HEK293 (cell line): Measurements from ENCODE around the gene ZNF385C.

ENCODE experiments used
- GLI4 ChIP-seq: fragments of 450-650 bp; formaldehyde crosslinking; IDR thresholded peaks from 2 replicates; pipeline ENCODE4 v1.5.1; 2016; ENCODE audit warnings: missing biosample characterization, missing genetic modification characterization
- HOXA7 ChIP-seq: sonication (generic); formaldehyde crosslinking; IDR thresholded peaks from 2 replicates; pipeline ENCODE4 v1.8.1; 2022; ENCODE audit warnings: missing genetic modification reagents, borderline replicate concordance
- KLF10 ChIP-seq: fragments of 450-650 bp; IDR thresholded peaks from 2 replicates; pipeline ENCODE4 v1.5.1; 2018; ENCODE audit warnings: missing biosample characterization, mild to moderate bottlenecking, missing genetic modification characterization
- REPIN1 ChIP-seq: fragments of 450-650 bp; formaldehyde crosslinking; IDR thresholded peaks from 2 replicates; pipeline ENCODE4 v1.5.1; 2017; ENCODE audit warnings: missing biosample characterization, missing genetic modification characterization, low read depth
- SP3 ChIP-seq: fragments of 450-650 bp; formaldehyde crosslinking; IDR thresholded peaks from 2 replicates; pipeline ENCODE4 v1.5.1; 2016; ENCODE audit warnings: missing biosample characterization, missing genetic modification characterization
- ZBTB20 ChIP-seq: fragments of 450-650 bp; formaldehyde crosslinking; IDR thresholded peaks from 2 replicates; pipeline ENCODE4 v1.5.1; 2016; ENCODE audit warnings: missing biosample characterization, missing genetic modification characterization
- ZEB2 ChIP-seq: fragments of 450-650 bp; formaldehyde crosslinking; IDR thresholded peaks from 2 replicates; pipeline ENCODE4 v1.5.1; 2016; ENCODE audit warnings: missing biosample characterization, missing genetic modification characterization
- ZNF146 ChIP-seq: fragments of 450-650 bp; formaldehyde crosslinking; IDR thresholded peaks from 2 replicates; pipeline ENCODE4 v1.5.1; 2016; ENCODE audit warnings: missing biosample characterization, missing genetic modification characterization
- ZNF174 ChIP-seq: fragments of 450-650 bp; formaldehyde crosslinking; IDR thresholded peaks from 2 replicates; pipeline ENCODE4 v1.5.0; 2017; ENCODE audit warnings: missing biosample characterization, mild to moderate bottlenecking, missing genetic modification characterization
- ZNF19 ChIP-seq: fragments of 450-650 bp; formaldehyde crosslinking; IDR thresholded peaks from 2 replicates; pipeline ENCODE4; 2016; ENCODE audit warnings: missing biosample characterization, missing genetic modification characterization, low read depth
- ZNF202 ChIP-seq: fragments of 450-650 bp; formaldehyde crosslinking; IDR thresholded peaks from 2 replicates; pipeline ENCODE4 v1.5.1; 2016; ENCODE audit warnings: missing biosample characterization, missing genetic modification characterization, borderline replicate concordance
- ZNF221 ChIP-seq: fragments of 450-650 bp; formaldehyde crosslinking; IDR thresholded peaks from 2 replicates; pipeline ENCODE4 v1.5.1; 2017; ENCODE audit warnings: missing biosample characterization, missing genetic modification characterization, borderline replicate concordance
- ZNF266 ChIP-seq: fragments of 450-650 bp; formaldehyde crosslinking; IDR thresholded peaks from 2 replicates; pipeline ENCODE4 v1.5.1; 2016; ENCODE audit warnings: missing biosample characterization, missing genetic modification characterization, low read depth
- ZNF37A ChIP-seq: fragments of 450-650 bp; IDR thresholded peaks from 2 replicates; pipeline ENCODE4 v1.5.1; 2018; ENCODE audit warnings: missing biosample characterization, missing genetic modification characterization
- ZNF423 ChIP-seq: fragments of 450-650 bp; formaldehyde crosslinking; IDR thresholded peaks from 2 replicates; pipeline ENCODE4 v1.5.1; 2016; ENCODE audit warnings: missing biosample characterization, missing genetic modification characterization
- ZNF48 ChIP-seq: fragments of 450-650 bp; formaldehyde crosslinking; IDR thresholded peaks from 2 replicates; pipeline ENCODE4 v1.5.1; 2016; ENCODE audit warnings: missing biosample characterization, missing genetic modification characterization
- ZNF549 ChIP-seq: fragments of 450-650 bp; IDR thresholded peaks from 2 replicates; pipeline ENCODE4 v1.5.1; 2018; ENCODE audit warnings: missing biosample characterization, missing genetic modification characterization, mild to moderate bottlenecking, inconsistent platforms, moderate library complexity
- ZNF555 ChIP-seq: fragments of 450-650 bp; formaldehyde crosslinking; conservative IDR thresholded peaks from 2 replicates; pipeline ENCODE4 v1.5.1; 2017; ENCODE audit warnings: missing biosample characterization, mild to moderate bottlenecking, missing genetic modification characterization, inconsistent platforms
- ZNF561 ChIP-seq: fragments of 450-650 bp; IDR thresholded peaks from 2 replicates; pipeline ENCODE4 v1.5.1; 2018; ENCODE audit warnings: missing biosample characterization, missing genetic modification characterization, borderline replicate concordance
- ZNF621 ChIP-seq: fragments of 450-650 bp; formaldehyde crosslinking; IDR thresholded peaks from 2 replicates; pipeline ENCODE4 v1.5.1; 2017; ENCODE audit warnings: missing biosample characterization, missing genetic modification characterization
- ZNF660 ChIP-seq: fragments of 450-650 bp; IDR thresholded peaks from 2 replicates; pipeline ENCODE4 v1.5.1; 2018; ENCODE audit warnings: missing biosample characterization, mild to moderate bottlenecking, missing genetic modification characterization
- ZSCAN16 ChIP-seq: fragments of 450-650 bp; formaldehyde crosslinking; IDR thresholded peaks from 2 replicates; pipeline ENCODE4 v1.5.1; 2016; ENCODE audit warnings: missing biosample characterization, missing genetic modification characterization
- ZSCAN23 ChIP-seq: fragments of 450-650 bp; formaldehyde crosslinking; IDR thresholded peaks from 2 replicates; pipeline ENCODE4 v1.5.1; 2016; ENCODE audit warnings: missing biosample characterization, missing genetic modification characterization
- TF ChIP-seq, protein P1 (sequence below): fragments of 450-650 bp; formaldehyde crosslinking; conservative IDR thresholded peaks from 2 replicates; pipeline ENCODE4 v1.5.1; 2016; ENCODE audit warnings: low read depth, missing biosample characterization, missing genetic modification characterization
- TF ChIP-seq, protein P2 (sequence below): fragments of 450-650 bp; formaldehyde crosslinking; IDR thresholded peaks from 2 replicates; pipeline ENCODE4 v1.5.1; 2016; ENCODE audit warnings: missing biosample characterization, missing genetic modification characterization
- TF ChIP-seq, protein P3 (sequence below): fragments of 450-650 bp; formaldehyde crosslinking; IDR thresholded peaks from 2 replicates; pipeline ENCODE4 v1.5.1; 2017; ENCODE audit warnings: missing biosample characterization, missing genetic modification characterization
- TF ChIP-seq, protein P4 (sequence below): fragments of 450-650 bp; formaldehyde crosslinking; IDR thresholded peaks from 2 replicates; pipeline ENCODE4 v1.5.1; 2017; ENCODE audit warnings: missing biosample characterization, missing genetic modification characterization
- TF ChIP-seq, protein P5 (sequence below): fragments of 450-650 bp; formaldehyde crosslinking; IDR thresholded peaks from 2 replicates; pipeline ENCODE4 v1.5.1; 2016; ENCODE audit warnings: missing biosample characterization, missing genetic modification characterization
- TF ChIP-seq, protein P6 (sequence below): fragments of 450-650 bp; formaldehyde crosslinking; IDR thresholded peaks from 2 replicates; pipeline ENCODE4 v1.5.1; 2016; ENCODE audit warnings: missing biosample characterization, missing genetic modification characterization

Gene ZNF385C

DNA sequence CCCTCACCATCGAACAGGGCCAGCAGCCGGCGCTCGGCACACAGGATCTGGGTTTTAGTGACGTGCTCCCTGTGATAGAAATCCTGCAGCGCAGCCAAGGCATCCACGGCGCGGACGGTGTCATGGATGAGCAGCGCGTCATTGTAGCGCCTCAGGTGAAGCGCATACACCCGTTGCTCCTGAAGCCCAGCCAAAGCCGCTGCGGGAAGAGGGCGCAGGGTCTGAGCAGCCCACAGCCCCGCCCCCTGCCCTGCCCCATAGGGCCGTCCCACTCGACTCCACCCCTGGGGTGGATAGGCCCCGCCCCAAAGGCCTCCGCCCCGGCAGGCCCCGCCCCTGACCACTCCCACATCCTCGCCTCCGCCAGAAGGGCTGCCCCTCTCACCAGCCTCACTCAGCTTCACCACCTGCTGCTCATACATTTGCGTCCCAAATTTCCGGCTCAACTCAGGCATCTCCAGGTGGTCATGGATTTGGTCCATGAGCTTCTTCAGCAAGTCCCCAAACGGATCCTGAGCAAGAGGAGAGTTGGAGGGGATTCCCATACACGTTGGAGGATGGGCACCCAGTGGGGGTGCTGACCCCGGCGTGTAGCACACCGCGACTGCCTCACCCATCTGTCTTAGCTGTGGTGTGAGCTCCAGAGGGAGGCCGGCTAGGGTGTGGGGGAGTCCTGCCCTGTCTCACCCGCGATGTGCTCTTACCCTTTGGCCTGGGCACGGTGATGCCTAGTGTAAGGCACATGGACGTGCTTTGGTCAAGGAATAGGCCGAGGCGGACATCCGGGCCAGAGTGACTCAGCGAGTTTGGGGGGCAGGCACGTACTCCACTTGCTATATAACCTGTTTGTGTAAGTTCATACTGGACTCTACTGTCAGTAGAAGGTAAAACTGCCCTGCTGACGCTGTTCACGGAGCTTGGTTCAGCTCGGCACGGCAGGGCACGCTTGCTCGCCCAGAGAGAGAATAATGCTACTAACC is 9.6 kb upstream of the ZNF385C start (continued):
- TF ChIP-seq, protein P1, sequence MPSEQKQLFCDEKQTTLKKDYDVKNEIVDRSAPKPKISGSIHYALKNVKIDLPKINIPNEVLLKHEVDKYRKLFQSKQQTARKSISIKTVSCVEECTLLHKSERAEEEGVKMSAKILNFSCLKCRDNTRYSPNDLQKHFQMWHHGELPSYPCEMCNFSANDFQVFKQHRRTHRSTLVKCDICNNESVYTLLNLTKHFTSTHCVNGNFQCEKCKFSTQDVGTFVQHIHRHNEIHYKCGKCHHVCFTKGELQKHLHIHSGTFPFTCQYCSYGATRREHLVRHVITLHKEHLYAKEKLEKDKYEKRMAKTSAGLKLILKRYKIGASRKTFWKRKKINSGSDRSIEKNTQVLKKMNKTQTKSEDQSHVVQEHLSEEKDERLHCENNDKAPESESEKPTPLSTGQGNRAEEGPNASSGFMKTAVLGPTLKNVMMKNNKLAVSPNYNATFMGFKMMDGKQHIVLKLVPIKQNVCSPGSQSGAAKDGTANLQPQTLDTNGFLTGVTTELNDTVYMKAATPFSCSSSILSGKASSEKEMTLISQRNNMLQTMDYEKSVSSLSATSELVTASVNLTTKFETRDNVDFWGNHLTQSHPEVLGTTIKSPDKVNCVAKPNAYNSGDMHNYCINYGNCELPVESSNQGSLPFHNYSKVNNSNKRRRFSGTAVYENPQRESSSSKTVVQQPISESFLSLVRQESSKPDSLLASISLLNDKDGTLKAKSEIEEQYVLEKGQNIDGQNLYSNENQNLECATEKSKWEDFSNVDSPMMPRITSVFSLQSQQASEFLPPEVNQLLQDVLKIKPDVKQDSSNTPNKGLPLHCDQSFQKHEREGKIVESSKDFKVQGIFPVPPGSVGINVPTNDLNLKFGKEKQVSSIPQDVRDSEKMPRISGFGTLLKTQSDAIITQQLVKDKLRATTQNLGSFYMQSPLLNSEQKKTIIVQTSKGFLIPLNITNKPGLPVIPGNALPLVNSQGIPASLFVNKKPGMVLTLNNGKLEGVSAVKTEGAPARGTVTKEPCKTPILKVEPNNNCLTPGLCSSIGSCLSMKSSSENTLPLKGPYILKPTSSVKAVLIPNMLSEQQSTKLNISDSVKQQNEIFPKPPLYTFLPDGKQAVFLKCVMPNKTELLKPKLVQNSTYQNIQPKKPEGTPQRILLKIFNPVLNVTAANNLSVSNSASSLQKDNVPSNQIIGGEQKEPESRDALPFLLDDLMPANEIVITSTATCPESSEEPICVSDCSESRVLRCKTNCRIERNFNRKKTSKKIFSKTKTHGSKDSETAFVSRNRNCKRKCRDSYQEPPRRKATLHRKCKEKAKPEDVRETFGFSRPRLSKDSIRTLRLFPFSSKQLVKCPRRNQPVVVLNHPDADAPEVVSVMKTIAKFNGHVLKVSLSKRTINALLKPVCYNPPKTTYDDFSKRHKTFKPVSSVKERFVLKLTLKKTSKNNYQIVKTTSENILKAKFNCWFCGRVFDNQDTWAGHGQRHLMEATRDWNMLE (tag by site-specific recombination), result no peak
- TF ChIP-seq, protein P2, sequence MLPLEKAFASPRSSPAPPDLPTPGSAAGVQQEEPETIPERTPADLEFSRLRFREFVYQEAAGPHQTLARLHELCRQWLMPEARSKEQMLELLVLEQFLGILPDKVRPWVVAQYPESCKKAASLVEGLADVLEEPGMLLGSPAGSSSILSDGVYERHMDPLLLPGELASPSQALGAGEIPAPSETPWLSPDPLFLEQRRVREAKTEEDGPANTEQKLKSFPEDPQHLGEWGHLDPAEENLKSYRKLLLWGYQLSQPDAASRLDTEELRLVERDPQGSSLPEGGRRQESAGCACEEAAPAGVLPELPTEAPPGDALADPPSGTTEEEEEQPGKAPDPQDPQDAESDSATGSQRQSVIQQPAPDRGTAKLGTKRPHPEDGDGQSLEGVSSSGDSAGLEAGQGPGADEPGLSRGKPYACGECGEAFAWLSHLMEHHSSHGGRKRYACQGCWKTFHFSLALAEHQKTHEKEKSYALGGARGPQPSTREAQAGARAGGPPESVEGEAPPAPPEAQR, result no peak
- TF ChIP-seq ZNF37A (tag by site-specific recombination) (no peak), ZNF19 (no peak), ZNF266 (tag by site-specific recombination) (no peak), ZNF621 (tag by site-specific recombination) (no peak), ZNF561 (tag by site-specific recombination) (no peak), ZNF549 (tag by site-specific recombination) (no peak), ZSCAN16 (no peak), ZNF202 (tag by site-specific recombination) (no peak), ZNF174 (tag by site-specific recombination) (no peak), ZNF146 (tag by site-specific recombination) (no peak), ZNF48 (tag by site-specific recombination) (no peak), ZNF660 (tag by site-specific recombination) (no peak), ZNF221 (no peak), ZBTB20 (tag by site-specific recombination) (no peak; the same call in 1 of the 2 replicates), SP3 (tag by site-specific recombination) (peak; percentile 93), HOXA7 (CRISPR knock-in tag) (no peak), ZNF423 (tag by site-specific recombination) (no peak), REPIN1 (tag by site-specific recombination) (no peak), ZEB2 (tag by site-specific recombination) (no peak), GLI4 (tag by site-specific recombination) (no peak), KLF10 (tag by site-specific recombination) (no peak), ZSCAN23 (tag by site-specific recombination) (no peak), ZNF555 (no peak)
- TF ChIP-seq, protein P3, sequence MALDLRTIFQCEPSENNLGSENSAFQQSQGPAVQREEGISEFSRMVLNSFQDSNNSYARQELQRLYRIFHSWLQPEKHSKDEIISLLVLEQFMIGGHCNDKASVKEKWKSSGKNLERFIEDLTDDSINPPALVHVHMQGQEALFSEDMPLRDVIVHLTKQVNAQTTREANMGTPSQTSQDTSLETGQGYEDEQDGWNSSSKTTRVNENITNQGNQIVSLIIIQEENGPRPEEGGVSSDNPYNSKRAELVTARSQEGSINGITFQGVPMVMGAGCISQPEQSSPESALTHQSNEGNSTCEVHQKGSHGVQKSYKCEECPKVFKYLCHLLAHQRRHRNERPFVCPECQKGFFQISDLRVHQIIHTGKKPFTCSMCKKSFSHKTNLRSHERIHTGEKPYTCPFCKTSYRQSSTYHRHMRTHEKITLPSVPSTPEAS (tag by site-specific recombination), result no peak
- TF ChIP-seq, protein P4, sequence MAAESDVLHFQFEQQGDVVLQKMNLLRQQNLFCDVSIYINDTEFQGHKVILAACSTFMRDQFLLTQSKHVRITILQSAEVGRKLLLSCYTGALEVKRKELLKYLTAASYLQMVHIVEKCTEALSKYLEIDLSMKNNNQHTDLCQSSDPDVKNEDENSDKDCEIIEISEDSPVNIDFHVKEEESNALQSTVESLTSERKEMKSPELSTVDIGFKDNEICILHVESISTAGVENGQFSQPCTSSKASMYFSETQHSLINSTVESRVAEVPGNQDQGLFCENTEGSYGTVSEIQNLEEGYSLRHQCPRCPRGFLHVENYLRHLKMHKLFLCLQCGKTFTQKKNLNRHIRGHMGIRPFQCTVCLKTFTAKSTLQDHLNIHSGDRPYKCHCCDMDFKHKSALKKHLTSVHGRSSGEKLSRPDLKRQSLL (tag by site-specific recombination), result no peak
- TF ChIP-seq, protein P5, sequence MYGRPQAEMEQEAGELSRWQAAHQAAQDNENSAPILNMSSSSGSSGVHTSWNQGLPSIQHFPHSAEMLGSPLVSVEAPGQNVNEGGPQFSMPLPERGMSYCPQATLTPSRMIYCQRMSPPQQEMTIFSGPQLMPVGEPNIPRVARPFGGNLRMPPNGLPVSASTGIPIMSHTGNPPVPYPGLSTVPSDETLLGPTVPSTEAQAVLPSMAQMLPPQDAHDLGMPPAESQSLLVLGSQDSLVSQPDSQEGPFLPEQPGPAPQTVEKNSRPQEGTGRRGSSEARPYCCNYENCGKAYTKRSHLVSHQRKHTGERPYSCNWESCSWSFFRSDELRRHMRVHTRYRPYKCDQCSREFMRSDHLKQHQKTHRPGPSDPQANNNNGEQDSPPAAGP (tag by site-specific recombination), result no peak
- TF ChIP-seq, protein P6, sequence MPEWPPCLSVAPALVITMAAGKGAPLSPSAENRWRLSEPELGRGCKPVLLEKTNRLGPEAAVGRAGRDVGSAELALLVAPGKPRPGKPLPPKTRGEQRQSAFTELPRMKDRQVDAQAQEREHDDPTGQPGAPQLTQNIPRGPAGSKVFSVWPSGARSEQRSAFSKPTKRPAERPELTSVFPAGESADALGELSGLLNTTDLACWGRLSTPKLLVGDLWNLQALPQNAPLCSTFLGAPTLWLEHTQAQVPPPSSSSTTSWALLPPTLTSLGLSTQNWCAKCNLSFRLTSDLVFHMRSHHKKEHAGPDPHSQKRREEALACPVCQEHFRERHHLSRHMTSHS (tag by site-specific recombination), result no peak
